Spleen (tissue), 11 donors: ENCODE results near the gene ERC2. TPM values are rescaled to one million over a fixed set of nuclear protein-coding genes. Genes with fewer than 3 reads are reported as not detected.

ENCODE experiments used
- DNase-seq: peaks from one replicate; pipeline ENCODE4 v3.0.0-alpha.2; 2020
- H3K27ac ChIP-seq, 8 donors: fragments of 200-600 bp; sonication (generic) in 7 of 8; 1 replicate in 4 of 8; 2 replicates in 4 of 8; pipeline versions ENCODE4 v1.5.0 to v1.8.0; 2016 to 2021; ENCODE audit warnings: inconsistent platforms in 4 of 8, mild to moderate bottlenecking in 4 of 8, moderate library complexity in 1 of 8
- H3K27me3 ChIP-seq, 7 donors: fragments of 200-600 bp; sonication (generic) in 6 of 7; replicated peaks in 1 of 7; 1 replicate in 4 of 7; 2 replicates in 3 of 7; pipeline versions ENCODE4 v1.5.0 to v1.8.0; 2016 to 2021; ENCODE audit warnings: inconsistent platforms in 3 of 7, mild to moderate bottlenecking in 1 of 7
- H3K36me3 ChIP-seq, 6 donors: fragments of 200-600 bp; sonication (generic) in 5 of 6; 1 replicate in 4 of 6; 2 replicates in 2 of 6; pipeline versions ENCODE4 v1.5.0 to v1.8.0; 2016 to 2021; ENCODE audit warnings: inconsistent platforms in 2 of 6
- H3K4me1 ChIP-seq, 6 donors: fragments of 200-600 bp; sonication (generic) in 5 of 6; 1 replicate in 3 of 6; 2 replicates in 3 of 6; pipeline versions ENCODE4 v1.5.0 to v1.8.0; 2016 to 2021; ENCODE audit warnings: inconsistent platforms in 3 of 6
- H3K4me3 ChIP-seq, 8 donors: fragments of 200-600 bp; sonication (generic) in 7 of 8; 1 replicate in 4 of 8; 2 replicates in 4 of 8; pipeline versions ENCODE4 v1.5.0 to v1.8.0; 2016 to 2021; ENCODE audit warnings: inconsistent platforms in 4 of 8, mild to moderate bottlenecking in 4 of 8, moderate library complexity in 2 of 8
- H3K9me3 ChIP-seq, 8 donors: fragments of 200-600 bp; sonication (generic) in 7 of 8; 1 replicate in 4 of 8; 2 replicates in 4 of 8; pipeline versions ENCODE4 v1.5.0 to v1.8.0; 2016 to 2021; ENCODE audit warnings: inconsistent platforms in 4 of 8
- CTCF ChIP-seq, 11 experiments: fragments of 200-600 bp in 7 of 11; fragments of 450-650 bp in 4 of 11; sonication (generic) in 4 of 11; IDR thresholded peaks in 8 of 11; conservative IDR thresholded peaks in 3 of 11; 1 replicate in 7 of 11; 2 replicates in 4 of 11; pipeline versions ENCODE4 v1.4.0 to v1.8.0; 2016 to 2021; ENCODE audit warnings: antibody characterized with exemption in 11 of 11, inconsistent platforms in 4 of 11, mild to moderate bottlenecking in 1 of 11
- POLR2A ChIP-seq, 3 donors: fragments of 450-650 bp; IDR thresholded peaks; one replicate each; pipeline ENCODE4 v1.5.1; 2017; ENCODE audit warnings: antibody characterized with exemption in 3 of 3, mild to moderate bottlenecking in 1 of 3
- POLR2AphosphoS5 ChIP-seq, 3 donors: sonication (generic); formaldehyde crosslinking; IDR thresholded peaks; one replicate each; pipeline ENCODE4 v1.5.1; 2017; ENCODE audit warnings: antibody characterized with exemption in 3 of 3
- WGBS, 5 donors: extraction: QIAGEN DNeasy Blood & Tissue Kit in 3 of 5; methylation state at CpG; one replicate each; pipeline versions ENCODE4 v1.1.5 to v1.1.7; 2013 to 2018; 5-methylcytosine and 5-hydroxymethylcytosine counted together
- intact Hi-C: fragments of 100-400 bp; cut with DNase I; formaldehyde crosslinking; loops from one replicate; pipeline ENCODE4 v1.15.0; 2023; ENCODE audit warnings: low total_unique reads
- polyA plus RNA-seq, 3 donors: library from polyadenylated mRNA; stranded (reverse); fragments of 200-250 nt; gene quantifications; one replicate each; pipeline ENCODE4 v1.2.1, GENCODE V29; 2013
- total RNA-seq, 7 donors: library from RNA; depleted of rRNA in 3 of 7; stranded (reverse); fragments of >200 nt in 3 of 7; fragmentation: NEBNext Ultra II Directional in 4 of 7; extraction: Animal tissue kit (Norgen Biotek cat#: 25700) in 4 of 7; gene quantifications; one replicate each; pipeline versions ENCODE4 v1.1.0 to v1.2.1, GENCODE V29; 2016 to 2021
- donor health status: healthy with polysubstance abuse.
- donor health status: DM: no; HTN: no; CAD: no; lungs with moderate emphysema.
- donor health status: DM: no; HTN: no; CAD: no.
- donor health status: Bipolar disorder and iron deficiency.
- donor health status: healthy.
- donor health status: DM: no; HTN: no; CAD: no.
- donor health status: DM: yes; HTN: yes; CAD: no.

The ERC2 gene
- total and polyA plus RNA-seq, 10 donors, result 0.04 to 4.9 (median 0.39) TPM

GRCh38 chr3:55675478-55675877, 792.8 kb downstream of the ERC2 start:
- DNase-seq, result no peak
- Histone ChIP-seq H3K9me3 (no peaks in the 10 kb centered on the region), H3K36me3 (no peaks in the 10 kb centered on the region), H3K4me1 (peaks cover 0 to 9% (median 0%) of the 10 kb centered on the region in 6 donors), H3K27me3 (peaks cover 0 to 4% (median 0%) of the 10 kb centered on the region in 7 donors), H3K4me3 (no peak overlapping the region), H3K27ac (no peak overlapping the region)
- TF ChIP-seq CTCF (IDR thresholded peaks at IDR 0.05 in 8 of 11, conservative IDR thresholded peaks at IDR 0.05 in 3 of 11) (no peak), POLR2AphosphoS5 (IDR thresholded peaks at IDR 0.05) (no peak), POLR2A (IDR thresholded peaks at IDR 0.05) (no peak)
- intact Hi-C loops, result no loop called here
- WGBS, 5 donors, result 69 to 85% (median 76%) methylated on average over 3 of the region's 3 CpGs

- no peak overlapping the region for H3K4me3 ChIP-seq
- no peak for DNase-seq
- H3K36me3 ChIP-seq, result no peaks in the 10 kb centered on the region
- H3K27ac ChIP-seq, result no peak overlapping the region
- intact Hi-C loops, result no loop called here
- H3K4me1 ChIP-seq, result peaks cover 0 to 6% (median 0%) of the 10 kb centered on the region in 6 donors
- TF ChIP-seq CTCF (IDR thresholded peaks at IDR 0.05 in 8 of 11, conservative IDR thresholded peaks at IDR 0.05 in 3 of 11) (no peak), POLR2AphosphoS5 (IDR thresholded peaks at IDR 0.05) (no peak), POLR2A (IDR thresholded peaks at IDR 0.05) (no peak)
- H3K9me3 ChIP-seq, result no peaks in the 10 kb centered on the region
- 75 to 91% (median 79%) methylated on average over 5 to 6 of the region's 6 CpGs for WGBS, 5 donors
- peaks cover 0 to 4% (median 0%) of the 10 kb centered on the region in 7 donors for H3K27me3 ChIP-seq
Measured at GRCh38 chr3:55673764-55674163, 794.5 kb downstream of the ERC2 start.

- intact Hi-C loops, result no loop called here
- H3K9me3 ChIP-seq, result no peaks in the 10 kb centered on the region
- no peak overlapping the region for H3K27ac ChIP-seq
- peaks cover 0 to 13% (median 0%) of the 10 kb centered on the region in 7 donors for H3K27me3 ChIP-seq
- TF ChIP-seq CTCF (IDR thresholded peaks at IDR 0.05 in 8 of 11, conservative IDR thresholded peaks at IDR 0.05 in 3 of 11) (no peak), POLR2AphosphoS5 (IDR thresholded peaks at IDR 0.05) (no peak), POLR2A (IDR thresholded peaks at IDR 0.05) (no peak)
- no peaks in the 10 kb centered on the region for H3K36me3 ChIP-seq
- 82 to 93% (median 90%) methylated on average over 2 of the region's 2 CpGs for WGBS, 5 donors
- no peaks in the 10 kb centered on the region for H3K4me1 ChIP-seq
- no peak overlapping the region for H3K4me3 ChIP-seq
- DNase-seq, result no peak
Measured at GRCh38 chr3:55669133-55669532, 799.1 kb downstream of the ERC2 start.

- H3K36me3 ChIP-seq, result no peaks in the 10 kb centered on the region
- H3K27me3 ChIP-seq, result peaks cover 0 to 12% (median 0%) of the 10 kb centered on the region in 7 donors
- H3K4me1 ChIP-seq, result no peaks in the 10 kb centered on the region
- WGBS, 5 donors, result 75 to 95% (median 84%) methylated on average over 4 of the region's 4 CpGs
- H3K4me3 ChIP-seq, result no peak overlapping the region
- H3K27ac ChIP-seq, result no peak overlapping the region
- intact Hi-C loops, result no loop called here
- no peak for DNase-seq
- no peaks in the 10 kb centered on the region for H3K9me3 ChIP-seq
- TF ChIP-seq POLR2A (IDR thresholded peaks at IDR 0.05) (no peak), POLR2AphosphoS5 (IDR thresholded peaks at IDR 0.05) (no peak), CTCF (IDR thresholded peaks at IDR 0.05 in 8 of 11, conservative IDR thresholded peaks at IDR 0.05 in 3 of 11) (no peak)
Measured at GRCh38 chr3:55668359-55668758, 799.9 kb downstream of the ERC2 start.
